Measurements from ENCODE around the gene INSR.

- TF ChIP-seq ZNF223 (tag by site-specific recombination; IDR thresholded peaks at IDR 0.05) (no peak), ZNF555 (tag by site-specific recombination; conservative IDR thresholded peaks at IDR 0.05) (no peak), REST (tag by site-specific recombination; IDR thresholded peaks at IDR 0.05) (no peak), PRDM6 (tag by site-specific recombination; IDR thresholded peaks at IDR 0.05) (no peak), ZNF776 (tag by site-specific recombination; IDR thresholded peaks at IDR 0.05; ENCODE audit: borderline replicate concordance) (no peak)
Observed at GRCh38 chr19:7246601-7247000, 47.6 kb downstream of the INSR start.
